ENCODE results near the gene LINGO1.

Gene LINGO1

GRCh38 chr15:77632534-77633133, at the start of gene LINGO1:
TSS of gene LINGO1 (minus strand) at chr15:77632912. CDS start at chr15:77632315, 597 bp downstream.
- Histone ChIP-seq H3K36me3 (ENCODE audit: insufficient read depth, low read length) (no peaks in the 10 kb centered on the region), H3K4me1 (ENCODE audit: control insufficient read depth, insufficient read depth, low read length, unreplicated experiment) (no peaks in the 10 kb centered on the region), H2AFZ (ENCODE audit: low read length, unreplicated experiment) (no peak within 1 kb of the TSS), H3K27ac (ENCODE audit: low read depth, low read length) (no peak within 1 kb of the TSS), H3K4me3 (ENCODE audit: low read depth, low read length) (peak within 1 kb of the TSS; percentile 71), H3K27me3 (ENCODE audit: insufficient read depth, low read length) (peaks cover 81% of the 10 kb centered on the region), H3K79me2 (ENCODE audit: control insufficient read depth, insufficient read depth, low read length, unreplicated experiment) (no peaks in the 10 kb centered on the region)

- Histone ChIP-seq H3K36me3 (ENCODE audit: insufficient read depth, low read length) (no peaks in the 10 kb centered on the region), H3K27ac (ENCODE audit: low read depth, low read length) (no peak overlapping the region), H3K27me3 (ENCODE audit: insufficient read depth, low read length) (peaks cover 84% of the 10 kb centered on the region), H3K4me1 (ENCODE audit: control insufficient read depth, insufficient read depth, low read length, unreplicated experiment) (no peaks in the 10 kb centered on the region), H2AFZ (ENCODE audit: low read length, unreplicated experiment) (no peak overlapping the region), H3K79me2 (ENCODE audit: control insufficient read depth, insufficient read depth, low read length, unreplicated experiment) (no peaks in the 10 kb centered on the region), H3K4me3 (ENCODE audit: low read depth, low read length) (no peak overlapping the region)
Measured at GRCh38 chr15:77681362-77681761, 48.6 kb upstream of the LINGO1 start.

GRCh38 chr15:77676569-77677375, 44.1 kb upstream of the LINGO1 start:
- H3K4me1 ChIP-seq (ENCODE audit: control insufficient read depth, insufficient read depth, low read length, unreplicated experiment), result no peaks in the 10 kb centered on the region
- peaks cover 96% of the 10 kb centered on the region for H3K27me3 ChIP-seq (ENCODE audit: insufficient read depth, low read length)
- no peak overlapping the region for H3K4me3 ChIP-seq (ENCODE audit: low read depth, low read length)
- no peaks in the 10 kb centered on the region for H3K36me3 ChIP-seq (ENCODE audit: insufficient read depth, low read length)
- H3K79me2 ChIP-seq (ENCODE audit: control insufficient read depth, insufficient read depth, low read length, unreplicated experiment), result no peaks in the 10 kb centered on the region
- no peak overlapping the region for H3K27ac ChIP-seq (ENCODE audit: low read depth, low read length)
- H2AFZ ChIP-seq (ENCODE audit: low read length, unreplicated experiment), result no peak overlapping the region

GRCh38 chr15:77675806-77676415, 43.2 kb upstream of the LINGO1 start:
- Histone ChIP-seq H3K4me1 (ENCODE audit: control insufficient read depth, insufficient read depth, low read length, unreplicated experiment) (no peaks in the 10 kb centered on the region), H3K27me3 (ENCODE audit: insufficient read depth, low read length) (peaks cover 96% of the 10 kb centered on the region), H3K36me3 (ENCODE audit: insufficient read depth, low read length) (no peaks in the 10 kb centered on the region), H3K27ac (ENCODE audit: low read depth, low read length) (no peak overlapping the region), H2AFZ (ENCODE audit: low read length, unreplicated experiment) (no peak overlapping the region), H3K4me3 (ENCODE audit: low read depth, low read length) (no peak overlapping the region), H3K79me2 (ENCODE audit: control insufficient read depth, insufficient read depth, low read length, unreplicated experiment) (no peaks in the 10 kb centered on the region)

GRCh38 chr15:77674327-77674726, 41.6 kb upstream of the LINGO1 start:
- H2AFZ ChIP-seq (ENCODE audit: low read length, unreplicated experiment), result no peak overlapping the region
- peaks cover 95% of the 10 kb centered on the region for H3K27me3 ChIP-seq (ENCODE audit: insufficient read depth, low read length)
- H3K36me3 ChIP-seq (ENCODE audit: insufficient read depth, low read length), result no peaks in the 10 kb centered on the region

GRCh38 chr15:77673866-77674265, 41.2 kb upstream of the LINGO1 start:
- H3K27ac ChIP-seq (ENCODE audit: low read depth, low read length), result no peak overlapping the region
- peaks cover 94% of the 10 kb centered on the region for H3K27me3 ChIP-seq (ENCODE audit: insufficient read depth, low read length)
- H2AFZ ChIP-seq (ENCODE audit: low read length, unreplicated experiment), result no peak overlapping the region
- H3K36me3 ChIP-seq (ENCODE audit: insufficient read depth, low read length), result no peaks in the 10 kb centered on the region
- no peaks in the 10 kb centered on the region for H3K4me1 ChIP-seq (ENCODE audit: control insufficient read depth, insufficient read depth, low read length, unreplicated experiment)
- H3K79me2 ChIP-seq (ENCODE audit: control insufficient read depth, insufficient read depth, low read length, unreplicated experiment), result no peaks in the 10 kb centered on the region
- no peak overlapping the region for H3K4me3 ChIP-seq (ENCODE audit: low read depth, low read length)

More at GRCh38 chr15:77674327-77674726, 41.6 kb upstream of the LINGO1 start:
- Histone ChIP-seq H3K4me1 (ENCODE audit: control insufficient read depth, insufficient read depth, low read length, unreplicated experiment) (no peaks in the 10 kb centered on the region), H3K79me2 (ENCODE audit: control insufficient read depth, insufficient read depth, low read length, unreplicated experiment) (no peaks in the 10 kb centered on the region), H3K27ac (ENCODE audit: low read depth, low read length) (no peak overlapping the region), H3K4me3 (ENCODE audit: low read depth, low read length) (no peak overlapping the region)

- Histone ChIP-seq H3K27ac (ENCODE audit: low read depth, low read length) (no peak overlapping the region), H3K4me1 (ENCODE audit: control insufficient read depth, insufficient read depth, low read length, unreplicated experiment) (no peaks in the 10 kb centered on the region), H3K79me2 (ENCODE audit: control insufficient read depth, insufficient read depth, low read length, unreplicated experiment) (no peaks in the 10 kb centered on the region), H3K4me3 (ENCODE audit: low read depth, low read length) (no peak overlapping the region), H2AFZ (ENCODE audit: low read length, unreplicated experiment) (no peak overlapping the region), H3K36me3 (ENCODE audit: insufficient read depth, low read length) (no peaks in the 10 kb centered on the region), H3K27me3 (ENCODE audit: insufficient read depth, low read length) (peaks cover 96% of the 10 kb centered on the region)
Measured at GRCh38 chr15:77672135-77672534, 39.4 kb upstream of the LINGO1 start.

GRCh38 chr15:77671362-77672056, 38.8 kb upstream of the LINGO1 start:
- Histone ChIP-seq H3K4me3 (ENCODE audit: low read depth, low read length) (no peak overlapping the region), H3K79me2 (ENCODE audit: control insufficient read depth, insufficient read depth, low read length, unreplicated experiment) (no peaks in the 10 kb centered on the region), H3K36me3 (ENCODE audit: insufficient read depth, low read length) (no peaks in the 10 kb centered on the region), H3K27me3 (ENCODE audit: insufficient read depth, low read length) (peaks cover 96% of the 10 kb centered on the region), H2AFZ (ENCODE audit: low read length, unreplicated experiment) (no peak overlapping the region), H3K27ac (ENCODE audit: low read depth, low read length) (no peak overlapping the region), H3K4me1 (ENCODE audit: control insufficient read depth, insufficient read depth, low read length, unreplicated experiment) (no peaks in the 10 kb centered on the region)

GRCh38 chr15:77670558-77671361, 38.0 kb upstream of the LINGO1 start:
- Histone ChIP-seq H3K36me3 (ENCODE audit: insufficient read depth, low read length) (no peaks in the 10 kb centered on the region), H3K79me2 (ENCODE audit: control insufficient read depth, insufficient read depth, low read length, unreplicated experiment) (no peaks in the 10 kb centered on the region), H3K27ac (ENCODE audit: low read depth, low read length) (no peak overlapping the region), H3K4me1 (ENCODE audit: control insufficient read depth, insufficient read depth, low read length, unreplicated experiment) (no peaks in the 10 kb centered on the region), H3K27me3 (ENCODE audit: insufficient read depth, low read length) (peaks cover 94% of the 10 kb centered on the region), H3K4me3 (ENCODE audit: low read depth, low read length) (no peak overlapping the region), H2AFZ (ENCODE audit: low read length, unreplicated experiment) (no peak overlapping the region)

- Histone ChIP-seq H2AFZ (ENCODE audit: low read length, unreplicated experiment) (no peak overlapping the region), H3K36me3 (ENCODE audit: insufficient read depth, low read length) (no peaks in the 10 kb centered on the region), H3K27me3 (ENCODE audit: insufficient read depth, low read length) (peaks cover 89% of the 10 kb centered on the region), H3K4me1 (ENCODE audit: control insufficient read depth, insufficient read depth, low read length, unreplicated experiment) (no peaks in the 10 kb centered on the region), H3K4me3 (ENCODE audit: low read depth, low read length) (no peak overlapping the region), H3K79me2 (ENCODE audit: control insufficient read depth, insufficient read depth, low read length, unreplicated experiment) (no peaks in the 10 kb centered on the region), H3K27ac (ENCODE audit: low read depth, low read length) (no peak overlapping the region)
Measured at GRCh38 chr15:77669896-77670295, 37.2 kb upstream of the LINGO1 start.
